ENCODE data around the gene GFOD1.
"Not testable (repeated sequence)": the region's sequence is repeated elsewhere in the genome, so short reads cannot be mapped to it uniquely, and the experiment has no call there.

GRCh38 chr6:13388769-13389168, 98.6 kb downstream of the GFOD1 start:
- TF ChIP-seq CTCF (conservative IDR thresholded peaks at IDR 0.05); EZH2 (IDR thresholded peaks at IDR 0.05; ENCODE audit: low read depth): not testable (repeated sequence)
